Tibial nerve (tissue), 4 donors: ENCODE measurements around the gene CD151. TPM values are rescaled to one million over a fixed set of nuclear protein-coding genes. Genes with fewer than 3 reads are reported as not detected.

Experiments
- DNase-seq, 2 donors: peaks; one replicate each; pipeline ENCODE4 v3.0.0-alpha.2; 2019; ENCODE audit warnings: low spot score in 2 of 2
- H3K27ac ChIP-seq, 4 donors: fragments of 200-600 bp; sonication (generic) in 3 of 4; one replicate each; pipeline ENCODE4 v1.5.1; 2017 to 2019; ENCODE audit warnings: mild to moderate bottlenecking in 1 of 4
- H3K27me3 ChIP-seq, 2 donors: fragments of 200-600 bp; sonication (generic) in 1 of 2; one replicate each; pipeline versions ENCODE4 v1.5.1 to v1.6.0; 2017 to 2019
- H3K36me3 ChIP-seq, 3 donors: fragments of 200-600 bp; sonication (generic); one replicate each; pipeline ENCODE4 v1.5.1; 2018 to 2019
- H3K4me1 ChIP-seq, 4 donors: fragments of 200-600 bp; sonication (generic) in 3 of 4; one replicate each; pipeline ENCODE4 v1.5.1; 2017 to 2019
- H3K4me3 ChIP-seq, 4 donors: fragments of 200-600 bp; sonication (generic) in 3 of 4; one replicate each; pipeline ENCODE4 v1.5.1; 2017 to 2019; ENCODE audit warnings: mild to moderate bottlenecking in 1 of 4, moderate library complexity in 1 of 4
- H3K9me3 ChIP-seq, 4 donors: fragments of 200-600 bp; sonication (generic) in 3 of 4; one replicate each; pipeline ENCODE4 v1.5.1; 2017 to 2019
- CTCF ChIP-seq, 5 experiments: fragments of 200-600 bp in 3 of 5; fragments of 450-650 bp in 2 of 5; sonication (generic) in 3 of 5; IDR thresholded peaks; one replicate each; pipeline ENCODE4 v1.5.1; 2016 to 2019; ENCODE audit warnings: antibody characterized with exemption in 5 of 5, mild to moderate bottlenecking in 3 of 5, moderate library complexity in 2 of 5
- EP300 ChIP-seq, 2 donors: sonication (generic); formaldehyde crosslinking; IDR thresholded peaks; one replicate each; pipeline ENCODE4 v1.6.1; 2017; ENCODE audit warnings: antibody characterized with exemption in 2 of 2, mild to moderate bottlenecking in 1 of 2
- POLR2A ChIP-seq, 2 donors: fragments of 450-650 bp; IDR thresholded peaks; one replicate each; pipeline ENCODE4 v1.6.1; 2017; ENCODE audit warnings: antibody characterized with exemption in 2 of 2, mild to moderate bottlenecking in 2 of 2, moderate library complexity in 2 of 2
- WGBS, 2 donors: methylation state at CpG; one replicate each; pipeline ENCODE4 v1.1.5; 2018; 5-methylcytosine and 5-hydroxymethylcytosine counted together
- total RNA-seq, 4 donors: library from RNA; depleted of rRNA; stranded (reverse); fragments of >200 nt; gene quantifications; one replicate each; pipeline ENCODE4 v1.1.0, GENCODE V29; 2016

Gene CD151
- total RNA-seq, 4 donors from 2014 or later, result 264 to 309 (median 281) TPM

- Histone ChIP-seq H3K27ac (peak overlapping the region in 1 of 4 donors; percentile 51), H3K27me3 (no peaks in the 10 kb centered on the region), H3K9me3 (no peaks in the 10 kb centered on the region), H3K36me3 (peaks cover 0 to 23% (median 0%) of the 10 kb centered on the region in 3 donors), H3K4me3 (no peak overlapping the region), H3K4me1 (peaks cover 0 to 97% (median 17%) of the 10 kb centered on the region in 4 donors)
- DNase-seq, result no peak
- 45 to 90% methylated on average over 4 to 6 of the region's 7 CpGs for WGBS, 2 donors
- TF ChIP-seq CTCF (IDR thresholded peaks at IDR 0.05), result no peak
- no peak for TF ChIP-seq POLR2A (IDR thresholded peaks at IDR 0.05)
- TF ChIP-seq EP300 (IDR thresholded peaks at IDR 0.05), result no peak
Measured at GRCh38 chr11:855330-855674, 22.6 kb downstream of the CD151 start.

- WGBS, 2 donors, result 63 to 86% methylated on average over 2 to 10 of the region's 12 CpGs
- Histone ChIP-seq H3K4me3 (no peak overlapping the region), H3K36me3 (peaks cover 0 to 23% (median 0%) of the 10 kb centered on the region in 3 donors), H3K27me3 (no peaks in the 10 kb centered on the region), H3K27ac (peak overlapping the region in 1 of 4 donors; percentile 51), H3K9me3 (no peaks in the 10 kb centered on the region), H3K4me1 (peaks cover 0 to 97% (median 17%) of the 10 kb centered on the region in 4 donors)
- TF ChIP-seq POLR2A (IDR thresholded peaks at IDR 0.05) (no peak), CTCF (IDR thresholded peaks at IDR 0.05) (no peak), EP300 (IDR thresholded peaks at IDR 0.05) (no peak)
- no peak for DNase-seq
Measured at GRCh38 chr11:855796-856195, 23.0 kb downstream of the CD151 start.

GRCh38 chr11:856397-856796 is 23.6 kb downstream of the CD151 start:
- peaks cover 0 to 97% (median 17%) of the 10 kb centered on the region in 4 donors for H3K4me1 ChIP-seq
- H3K9me3 ChIP-seq, result no peaks in the 10 kb centered on the region
- WGBS, 2 donors, result 66 to 88% methylated on average over 7 to 8 of the region's 8 CpGs
- H3K4me3 ChIP-seq, result no peak overlapping the region
- peaks cover 0 to 23% (median 0%) of the 10 kb centered on the region in 3 donors for H3K36me3 ChIP-seq
- no peak for TF ChIP-seq CTCF (IDR thresholded peaks at IDR 0.05)
- TF ChIP-seq POLR2A (IDR thresholded peaks at IDR 0.05), result no peak
- no peak for TF ChIP-seq EP300 (IDR thresholded peaks at IDR 0.05)
- peak overlapping the region in 1 of 4 donors; percentile 51 for H3K27ac ChIP-seq
- no peak for DNase-seq
- H3K27me3 ChIP-seq, result no peaks in the 10 kb centered on the region

- TF ChIP-seq CTCF (IDR thresholded peaks at IDR 0.05), result no peak
- no peak for TF ChIP-seq EP300 (IDR thresholded peaks at IDR 0.05)
- no peak for TF ChIP-seq POLR2A (IDR thresholded peaks at IDR 0.05)
- 83 to 85% methylated on average over 24 to 27 of the region's 27 CpGs for WGBS, 2 donors
- peaks cover 0 to 27% (median 0%) of the 10 kb centered on the region in 3 donors for H3K36me3 ChIP-seq
- H3K4me3 ChIP-seq, result no peak overlapping the region
- peaks cover 0 to 96% (median 20%) of the 10 kb centered on the region in 4 donors for H3K4me1 ChIP-seq
- no peaks in the 10 kb centered on the region for H3K27me3 ChIP-seq
- DNase-seq, result no peak
- no peaks in the 10 kb centered on the region for H3K9me3 ChIP-seq
- H3K27ac ChIP-seq, result no peak overlapping the region
Measured at GRCh38 chr11:858053-858761, 25.5 kb downstream of the CD151 start.

GRCh38 chr11:858762-859339 is 26.1 kb downstream of the CD151 start:
- TF ChIP-seq POLR2A (IDR thresholded peaks at IDR 0.05) (no peak), CTCF (IDR thresholded peaks at IDR 0.05) (no peak)
- DNase-seq, result no peak

More at GRCh38 chr11:858762-859339, 26.1 kb downstream of the CD151 start:
- H3K27ac ChIP-seq, result no peak overlapping the region
- no peak overlapping the region for H3K4me3 ChIP-seq
- 82 to 87% methylated on average over 36 to 37 of the region's 37 CpGs for WGBS, 2 donors
- peaks cover 0 to 33% (median 0%) of the 10 kb centered on the region in 3 donors for H3K36me3 ChIP-seq
- H3K4me1 ChIP-seq, result peaks cover 0 to 94% (median 20%) of the 10 kb centered on the region in 4 donors
- no peaks in the 10 kb centered on the region for H3K9me3 ChIP-seq
- H3K27me3 ChIP-seq, result no peaks in the 10 kb centered on the region
